ENCODE measurements around the gene MLLT1. TPM values are rescaled to one million over a fixed set of nuclear protein-coding genes. Genes with fewer than 3 reads are reported as not detected.

Gene MLLT1
- total RNA-seq, 1 experiment from 2014 or later = 44.2 TPM

DNA sequence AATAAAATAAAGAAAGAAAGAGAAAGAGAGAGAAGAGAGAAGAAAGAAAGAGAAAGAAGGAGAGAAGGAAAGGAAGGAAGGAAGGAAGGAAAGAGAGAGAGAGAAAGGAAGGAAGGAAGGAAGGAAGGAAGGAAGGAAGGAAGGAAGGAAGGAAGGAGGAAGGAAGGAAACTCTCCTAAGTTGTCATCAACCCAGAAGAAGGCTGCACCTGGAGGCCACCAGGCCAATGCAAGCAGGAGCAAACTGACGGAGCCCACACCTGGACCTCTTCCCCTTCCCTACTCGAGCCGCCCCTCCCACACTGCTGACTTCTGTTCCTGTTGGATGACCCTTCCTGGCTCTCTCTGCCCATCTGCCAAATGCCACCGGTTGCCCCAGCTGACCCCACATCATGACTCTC, 45.0 kb upstream of the MLLT1 start:
- no peak overlapping the region for H2AFZ ChIP-seq
- H3K27ac ChIP-seq = no peak overlapping the region
- no peaks in the 10 kb centered on the region for H3K9me2 ChIP-seq (ENCODE audit: insufficient read depth)
- no peaks in the 10 kb centered on the region for H3K4me1 ChIP-seq (replicated peaks; ENCODE audit: insufficient read depth)
- H3K27me3 ChIP-seq (ENCODE audit: insufficient read depth, low read depth) = peaks cover 16% of the 10 kb centered on the region
- no peaks in the 10 kb centered on the region for H4K20me1 ChIP-seq (ENCODE audit: insufficient read depth)
- no peaks in the 10 kb centered on the region for H3K9me3 ChIP-seq (ENCODE audit: insufficient read depth, low read depth)
- BruUV-seq (replicated peaks) = no TSS peak
- no peak for TF ChIP-seq EZH2 (IDR thresholded peaks at IDR 0.05; ENCODE audit: low read depth)
- TF ChIP-seq, protein P1, sequence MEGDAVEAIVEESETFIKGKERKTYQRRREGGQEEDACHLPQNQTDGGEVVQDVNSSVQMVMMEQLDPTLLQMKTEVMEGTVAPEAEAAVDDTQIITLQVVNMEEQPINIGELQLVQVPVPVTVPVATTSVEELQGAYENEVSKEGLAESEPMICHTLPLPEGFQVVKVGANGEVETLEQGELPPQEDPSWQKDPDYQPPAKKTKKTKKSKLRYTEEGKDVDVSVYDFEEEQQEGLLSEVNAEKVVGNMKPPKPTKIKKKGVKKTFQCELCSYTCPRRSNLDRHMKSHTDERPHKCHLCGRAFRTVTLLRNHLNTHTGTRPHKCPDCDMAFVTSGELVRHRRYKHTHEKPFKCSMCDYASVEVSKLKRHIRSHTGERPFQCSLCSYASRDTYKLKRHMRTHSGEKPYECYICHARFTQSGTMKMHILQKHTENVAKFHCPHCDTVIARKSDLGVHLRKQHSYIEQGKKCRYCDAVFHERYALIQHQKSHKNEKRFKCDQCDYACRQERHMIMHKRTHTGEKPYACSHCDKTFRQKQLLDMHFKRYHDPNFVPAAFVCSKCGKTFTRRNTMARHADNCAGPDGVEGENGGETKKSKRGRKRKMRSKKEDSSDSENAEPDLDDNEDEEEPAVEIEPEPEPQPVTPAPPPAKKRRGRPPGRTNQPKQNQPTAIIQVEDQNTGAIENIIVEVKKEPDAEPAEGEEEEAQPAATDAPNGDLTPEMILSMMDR (conservative IDR thresholded peaks at IDR 0.05) = no peak
- intact Hi-C loops (cut with micrococcal nuclease; ENCODE audit: unreplicated experiment) = no loop called here
- H3F3A ChIP-seq (ENCODE audit: insufficient read depth, low read depth) = no peaks in the 10 kb centered on the region
- no peaks in the 10 kb centered on the region for H3K36me3 ChIP-seq (ENCODE audit: low read depth)
- ChIA-PET CTCF (no interaction called here), POLR2A (ENCODE audit: unreplicated experiment) (no interaction called here)
- H3K79me2 ChIP-seq (ENCODE audit: low read depth) = no peaks in the 10 kb centered on the region
- H3K4me2 ChIP-seq = no peak overlapping the region
- no peak for DNase-seq
- no peak overlapping the region for H3K4me3 ChIP-seq

DNA sequence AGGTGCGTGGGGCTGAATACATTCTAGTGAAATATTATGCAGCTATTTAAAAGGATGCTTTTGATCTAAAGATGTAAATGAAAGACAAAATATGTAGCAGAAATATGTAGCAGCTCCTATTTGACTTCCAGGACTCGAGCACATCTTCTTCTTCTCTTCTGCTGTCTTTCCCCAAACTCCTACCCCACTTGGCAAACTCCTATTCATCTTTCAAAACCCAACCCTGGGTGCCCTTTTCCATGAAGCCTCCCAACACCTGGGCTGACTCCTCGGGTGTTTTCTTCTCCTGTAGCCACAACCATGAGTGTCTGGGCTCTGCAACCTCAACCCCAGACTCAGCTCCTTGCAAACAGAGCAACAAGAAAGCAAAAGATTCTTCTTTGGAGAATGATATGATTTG, 42.5 kb upstream of the MLLT1 start:
- H3K9me3 ChIP-seq (ENCODE audit: insufficient read depth, low read depth) = no peaks in the 10 kb centered on the region
- no peaks in the 10 kb centered on the region for H3K36me3 ChIP-seq (ENCODE audit: low read depth)
- no peaks in the 10 kb centered on the region for H3K9me2 ChIP-seq (ENCODE audit: insufficient read depth)
- peaks cover 16% of the 10 kb centered on the region for H3K27me3 ChIP-seq (ENCODE audit: insufficient read depth, low read depth)
- no peak overlapping the region for H3K4me2 ChIP-seq
- H3K4me1 ChIP-seq (replicated peaks; ENCODE audit: insufficient read depth) = no peaks in the 10 kb centered on the region
- H3K79me2 ChIP-seq (ENCODE audit: low read depth) = no peaks in the 10 kb centered on the region
- H3K27ac ChIP-seq = no peak overlapping the region
- H2AFZ ChIP-seq = no peak overlapping the region
- no peaks in the 10 kb centered on the region for H4K20me1 ChIP-seq (ENCODE audit: insufficient read depth)
- no peak overlapping the region for H3K4me3 ChIP-seq
- no peaks in the 10 kb centered on the region for H3F3A ChIP-seq (ENCODE audit: insufficient read depth, low read depth)
- no peak for DNase-seq
- intact Hi-C loops (cut with micrococcal nuclease; ENCODE audit: unreplicated experiment) = no loop called here
- no peak for TF ChIP-seq EZH2 (IDR thresholded peaks at IDR 0.05; ENCODE audit: low read depth)
- TF ChIP-seq, protein P1 (conservative IDR thresholded peaks at IDR 0.05) = no peak
- ChIA-PET POLR2A (ENCODE audit: unreplicated experiment) (no interaction called here), CTCF (no interaction called here)
- BruUV-seq (replicated peaks) = no TSS peak

DNA sequence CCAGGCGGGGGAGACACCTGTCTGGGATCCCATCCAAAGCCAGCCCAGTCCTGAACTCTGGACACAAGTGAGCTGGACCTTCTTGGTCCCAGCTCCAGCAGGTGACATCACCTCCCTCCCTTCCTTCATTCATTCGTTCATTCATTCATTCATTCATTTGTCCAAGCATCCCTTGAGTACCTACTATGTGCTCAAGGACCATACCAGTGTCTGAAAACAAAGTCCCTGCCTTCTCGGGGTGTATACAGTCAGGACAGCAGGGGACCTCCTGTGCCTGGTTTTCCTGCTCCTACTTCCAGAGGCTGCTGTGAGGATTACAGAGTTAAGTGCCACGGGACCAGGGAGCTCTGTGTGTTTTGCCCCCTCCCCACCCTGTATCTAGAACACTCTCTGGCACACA, 39.6 kb upstream of the MLLT1 start:
- Histone ChIP-seq H3K9me2 (ENCODE audit: insufficient read depth) (no peaks in the 10 kb centered on the region), H3F3A (ENCODE audit: insufficient read depth, low read depth) (no peaks in the 10 kb centered on the region), H3K27ac (no peak overlapping the region), H3K4me1 (replicated peaks; ENCODE audit: insufficient read depth) (no peaks in the 10 kb centered on the region), H3K27me3 (ENCODE audit: insufficient read depth, low read depth) (peaks cover 8% of the 10 kb centered on the region), H3K4me3 (no peak overlapping the region), H3K9me3 (ENCODE audit: insufficient read depth, low read depth) (no peaks in the 10 kb centered on the region), H4K20me1 (ENCODE audit: insufficient read depth) (no peaks in the 10 kb centered on the region), H3K36me3 (ENCODE audit: low read depth) (no peaks in the 10 kb centered on the region), H3K4me2 (no peak overlapping the region), H2AFZ (no peak overlapping the region), H3K79me2 (ENCODE audit: low read depth) (no peaks in the 10 kb centered on the region)
- TF ChIP-seq, protein P1 (conservative IDR thresholded peaks at IDR 0.05) = no peak
- no peak for TF ChIP-seq EZH2 (IDR thresholded peaks at IDR 0.05; ENCODE audit: low read depth)
- no peak for DNase-seq
- no TSS peak for BruUV-seq (replicated peaks)
- ChIA-PET CTCF (no interaction called here), POLR2A (ENCODE audit: unreplicated experiment) (no interaction called here)
- intact Hi-C loops (cut with micrococcal nuclease; ENCODE audit: unreplicated experiment) = no loop called here
